22Rv1 (cell line): Measurements from ENCODE around the gene MKRN2.

Experiments used
- ZFX ChIP-seq: fragments of 450-650 bp; IDR thresholded peaks from 2 replicates; pipeline ENCODE4 v1.6.1; 2017; ENCODE audit warnings: antibody characterized with exemption, borderline replicate concordance
- TF ChIP-seq, protein P1 (sequence below): fragments of 450-650 bp; IDR thresholded peaks from 2 replicates; pipeline ENCODE4 v1.5.1; 2017; ENCODE audit warnings: mild to moderate bottlenecking

DNA sequence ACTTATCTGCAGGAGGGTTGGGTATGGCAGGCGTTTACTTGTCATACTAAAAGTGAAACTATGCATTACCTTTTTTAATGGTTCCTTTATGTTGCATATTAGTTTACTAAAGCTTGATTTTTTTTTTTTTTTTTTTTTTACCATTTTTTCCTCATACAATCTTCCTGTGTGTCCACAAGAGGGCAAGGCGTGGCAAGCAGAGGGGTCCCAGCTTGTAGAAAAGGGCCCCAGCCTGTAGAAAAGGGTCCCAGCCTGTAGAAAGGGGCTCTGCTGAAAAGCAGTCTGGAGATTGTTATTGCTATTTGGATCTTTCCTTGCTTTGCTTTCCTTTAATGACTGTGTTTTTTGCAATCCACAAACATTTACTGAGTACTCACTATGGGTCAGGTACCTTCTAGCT is 21.9 kb downstream of the MKRN2 start:
- TF ChIP-seq, protein P1, sequence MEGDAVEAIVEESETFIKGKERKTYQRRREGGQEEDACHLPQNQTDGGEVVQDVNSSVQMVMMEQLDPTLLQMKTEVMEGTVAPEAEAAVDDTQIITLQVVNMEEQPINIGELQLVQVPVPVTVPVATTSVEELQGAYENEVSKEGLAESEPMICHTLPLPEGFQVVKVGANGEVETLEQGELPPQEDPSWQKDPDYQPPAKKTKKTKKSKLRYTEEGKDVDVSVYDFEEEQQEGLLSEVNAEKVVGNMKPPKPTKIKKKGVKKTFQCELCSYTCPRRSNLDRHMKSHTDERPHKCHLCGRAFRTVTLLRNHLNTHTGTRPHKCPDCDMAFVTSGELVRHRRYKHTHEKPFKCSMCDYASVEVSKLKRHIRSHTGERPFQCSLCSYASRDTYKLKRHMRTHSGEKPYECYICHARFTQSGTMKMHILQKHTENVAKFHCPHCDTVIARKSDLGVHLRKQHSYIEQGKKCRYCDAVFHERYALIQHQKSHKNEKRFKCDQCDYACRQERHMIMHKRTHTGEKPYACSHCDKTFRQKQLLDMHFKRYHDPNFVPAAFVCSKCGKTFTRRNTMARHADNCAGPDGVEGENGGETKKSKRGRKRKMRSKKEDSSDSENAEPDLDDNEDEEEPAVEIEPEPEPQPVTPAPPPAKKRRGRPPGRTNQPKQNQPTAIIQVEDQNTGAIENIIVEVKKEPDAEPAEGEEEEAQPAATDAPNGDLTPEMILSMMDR, result no peak
- TF ChIP-seq ZFX, result no peak
